ENCODE measurements around the gene DIP2C. TPM values are rescaled to one million over a fixed set of nuclear protein-coding genes. Genes with fewer than 3 reads are reported as not detected.

Gene DIP2C
- total RNA-seq, 4 donors from 2014 or later: 10.5 to 40.5 (median 19.5) TPM

DNA sequence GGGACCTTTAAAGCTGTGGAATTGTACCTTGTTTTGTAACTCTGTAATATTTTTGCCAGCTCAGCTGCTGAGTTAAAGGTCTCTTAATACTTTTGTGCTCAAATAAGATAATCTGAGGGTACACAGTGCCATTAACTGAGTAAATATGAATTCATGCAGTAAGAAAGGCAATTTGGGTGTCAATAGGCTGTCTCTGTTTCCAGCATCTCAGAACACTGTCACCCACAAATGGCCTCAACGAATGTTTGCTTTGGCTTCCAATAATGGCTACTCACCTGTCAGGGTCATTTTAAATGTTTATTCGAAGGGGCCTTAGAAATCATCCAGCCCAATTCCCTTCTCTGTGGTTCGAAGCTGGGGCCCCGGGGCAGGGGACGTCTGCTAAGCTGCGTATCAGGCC lies 328.8 kb downstream of the DIP2C start:
- no peaks in the 10 kb centered on the region for H3K36me3 ChIP-seq
- H3K9me3 ChIP-seq: no peaks in the 10 kb centered on the region
- no peak overlapping the region for H3K27ac ChIP-seq
- no peaks in the 10 kb centered on the region for H3K27me3 ChIP-seq
- intact Hi-C loops (cut with DNase I; ENCODE audit: low total_unique reads): no loop called here
- no peaks in the 10 kb centered on the region for H3K4me1 ChIP-seq
- no peak for TF ChIP-seq CTCF (IDR thresholded peaks at IDR 0.05)
- no peak for TF ChIP-seq POLR2A (IDR thresholded peaks at IDR 0.05)
- DNase-seq: no peak
- no peak overlapping the region for H3K4me3 ChIP-seq

- Histone ChIP-seq H3K4me1 (no peaks in the 10 kb centered on the region), H3K36me3 (no peaks in the 10 kb centered on the region), H3K27ac (no peak overlapping the region), H3K27me3 (no peaks in the 10 kb centered on the region), H3K9me3 (no peaks in the 10 kb centered on the region), H3K4me3 (no peak overlapping the region)
- DNase-seq: no peak
- intact Hi-C loops (cut with DNase I; ENCODE audit: low total_unique reads): no loop called here
- TF ChIP-seq CTCF (IDR thresholded peaks at IDR 0.05) (no peak), POLR2A (IDR thresholded peaks at IDR 0.05) (no peak)
Measured at GRCh38 chr10:359762-360161, 329.7 kb downstream of the DIP2C start.

GRCh38 chr10:359093-359492 lies 330.4 kb downstream of the DIP2C start:
- no peaks in the 10 kb centered on the region for H3K9me3 ChIP-seq

DNA sequence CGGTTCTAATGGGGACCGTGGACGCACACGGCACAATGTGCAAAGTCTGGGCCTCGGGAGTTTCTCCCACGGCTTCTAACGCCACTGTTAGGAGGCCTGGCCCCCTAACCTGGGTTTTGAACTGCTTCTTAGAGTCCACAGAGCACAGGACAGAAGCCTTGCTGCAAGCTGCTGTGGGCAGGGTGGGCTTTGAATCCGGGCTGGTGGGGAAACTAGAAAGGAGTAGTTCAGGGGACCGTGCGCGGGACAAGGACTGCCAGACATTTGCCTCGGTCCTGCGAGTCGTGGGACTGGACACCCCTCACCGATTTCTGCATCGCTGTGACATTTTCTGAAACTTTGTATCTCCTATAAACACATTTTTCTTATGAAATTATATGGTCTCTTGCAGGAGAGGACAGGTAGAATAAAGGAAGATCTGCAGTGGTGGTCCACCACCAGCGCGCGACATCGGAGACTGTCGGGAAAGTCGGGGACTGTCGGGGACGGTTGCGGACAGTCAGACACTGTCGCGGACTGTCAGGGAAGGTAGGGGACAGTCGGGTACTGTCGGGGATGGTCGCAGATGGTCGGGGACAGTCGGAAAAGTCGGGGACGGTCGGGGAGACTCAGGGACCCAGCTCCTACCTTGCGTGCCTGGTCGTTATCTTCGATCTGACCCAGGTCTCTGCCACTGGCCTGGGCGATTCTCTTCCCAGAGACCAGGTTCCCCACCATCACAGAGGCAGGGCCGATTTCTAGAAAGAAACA lies 332.1 kb downstream of the DIP2C start:
- Histone ChIP-seq H3K27me3 (no peaks in the 10 kb centered on the region), H3K4me1 (no peaks in the 10 kb centered on the region), H3K36me3 (no peaks in the 10 kb centered on the region), H3K4me3 (no peak overlapping the region), H3K27ac (no peak overlapping the region), H3K9me3 (no peaks in the 10 kb centered on the region)
- no peak for DNase-seq
- intact Hi-C loops (cut with DNase I; ENCODE audit: low total_unique reads): no loop called here
- TF ChIP-seq POLR2A (IDR thresholded peaks at IDR 0.05): no peak
- TF ChIP-seq CTCF (IDR thresholded peaks at IDR 0.05): no peak

More at GRCh38 chr10:359093-359492, 330.4 kb downstream of the DIP2C start:
- H3K36me3 ChIP-seq: no peaks in the 10 kb centered on the region
- no peak overlapping the region for H3K27ac ChIP-seq
- no peak for DNase-seq
- intact Hi-C loops (cut with DNase I; ENCODE audit: low total_unique reads): no loop called here
- H3K4me3 ChIP-seq: no peak overlapping the region
- TF ChIP-seq CTCF (IDR thresholded peaks at IDR 0.05) (no peak), POLR2A (IDR thresholded peaks at IDR 0.05) (no peak)
- no peaks in the 10 kb centered on the region for H3K27me3 ChIP-seq
- H3K4me1 ChIP-seq: no peaks in the 10 kb centered on the region

GRCh38 chr10:356452-356851 lies 333.0 kb downstream of the DIP2C start:
- Histone ChIP-seq H3K4me1 (no peaks in the 10 kb centered on the region), H3K9me3 (no peaks in the 10 kb centered on the region), H3K27ac (no peak overlapping the region), H3K4me3 (no peak overlapping the region), H3K36me3 (no peaks in the 10 kb centered on the region), H3K27me3 (no peaks in the 10 kb centered on the region)
- no peak for TF ChIP-seq CTCF (IDR thresholded peaks at IDR 0.05)
- no peak for TF ChIP-seq POLR2A (IDR thresholded peaks at IDR 0.05)
- no peak for DNase-seq
- intact Hi-C loops (cut with DNase I; ENCODE audit: low total_unique reads): no loop called here
